Hematopoietic multipotent progenitor cell treated with erythropoietin and hydrocortisone succinate and interleukin-3 and kit ligand, for 6 days (in vitro differentiated cells): Measurements from ENCODE around the gene NRBP1.
"Not testable (repeated sequence)": the region's sequence is repeated elsewhere in the genome, so short reads cannot be mapped to it uniquely, and the experiment has no call there.

ENCODE experiments used
- DNase-seq: peaks from one replicate; pipeline ENCODE4 v3.0.0-alpha.2; 2015

NRBP1 gene

GRCh38 chr2:27422958-27423357 lies 5.5 kb upstream of the NRBP1 start:
- no peak for DNase-seq

- DNase-seq, result not testable (repeated sequence)
These were observed 3.4 kb upstream of the NRBP1 start for GRCh38 chr2:27425039-27425438.

- DNase-seq, result no peak
These were observed 593 bp upstream of the NRBP1 start for GRCh38 chr2:27427863-27428212.

GRCh38 chr2:27428978-27429541 lies 629 bp downstream of the NRBP1 start:
- peak; percentile 88 for DNase-seq

- peak; percentile 14 for DNase-seq
These were observed 3.0 kb downstream of the NRBP1 start for GRCh38 chr2:27431395-27431794.

- no peak for DNase-seq
These were observed 7.2 kb downstream of the NRBP1 start for GRCh38 chr2:27435628-27436027.

- peak; percentile 95 for DNase-seq
These were observed 12.9 kb downstream of the NRBP1 start for GRCh38 chr2:27441226-27441926.

- peak; percentile 35 for DNase-seq
These were observed 13.8 kb downstream of the NRBP1 start, which contains the start of gene KRTCAP3 for GRCh38 chr2:27441958-27442919. Gene KRTCAP3 (plus strand): TSS chr2:27442381. CDS start chr2:27442413, 32 bp downstream.

GRCh38 chr2:27442920-27443282 lies 14.5 kb downstream of the NRBP1 start:
- DNase-seq, result peak; percentile 35

GRCh38 chr2:27445155-27445554 lies 16.7 kb downstream of the NRBP1 start:
- DNase-seq, result no peak

GRCh38 chr2:27445615-27446014 lies 17.2 kb downstream of the NRBP1 start:
- DNase-seq, result no peak

- DNase-seq, result no peak
These were observed 17.6 kb downstream of the NRBP1 start for GRCh38 chr2:27446057-27446456.

- DNase-seq, result no peak
These were observed 19.9 kb downstream of the NRBP1 start for GRCh38 chr2:27448381-27448780.

GRCh38 chr2:27451095-27451494 lies 22.7 kb downstream of the NRBP1 start:
- no peak for DNase-seq

- no peak for DNase-seq
These were observed 25.5 kb downstream of the NRBP1 start for GRCh38 chr2:27453968-27454367.

- peak; percentile 88 for DNase-seq
These were observed 32.7 kb downstream of the NRBP1 start for GRCh38 chr2:27461118-27461517.

GRCh38 chr2:27464443-27464842 lies 36.0 kb downstream of the NRBP1 start:
- DNase-seq, result no peak

GRCh38 chr2:27471961-27472360 lies 43.5 kb downstream of the NRBP1 start:
- DNase-seq, result no peak

GRCh38 chr2:27485496-27485895 lies 57.1 kb downstream of the NRBP1 start:
- DNase-seq, result no peak

- DNase-seq, result peak; percentile 63
These were observed 60.7 kb downstream of the NRBP1 start for GRCh38 chr2:27489118-27489497.

GRCh38 chr2:27489498-27490397 lies 61.3 kb downstream of the NRBP1 start, which contains the start of gene IFT172:
Gene IFT172 (minus strand): TSS chr2:27489743. CDS start chr2:27489653, 90 bp downstream.
- DNase-seq, result peak; percentile 100
